Hepatocyte (in vitro differentiated cells): ENCODE results near the gene VCX3A. TPM values are rescaled to one million over a fixed set of nuclear protein-coding genes. Genes with fewer than 3 reads are reported as not detected.
"Not testable (repeated sequence)": the region's sequence is repeated elsewhere in the genome, so short reads cannot be mapped to it uniquely, and the experiment has no call there.

Source experiments
- DNase-seq: peaks from one replicate; pipeline ENCODE4 v3.0.0-alpha.2; 2016; ENCODE audit warnings: low spot score
- H2AFZ ChIP-seq: fragments of 200-600 bp; sonication (generic); 2 replicates; pipeline ENCODE4 v1.6.0; 2016; ENCODE audit warnings: antibody characterized with exemption, mild to moderate bottlenecking
- H3K27ac ChIP-seq: fragments of 200-600 bp; sonication (generic); 2 replicates; pipeline ENCODE4 v1.5.1; 2016; ENCODE audit warnings: mild to moderate bottlenecking
- H3K27me3 ChIP-seq: fragments of 200-600 bp; sonication (generic); 2 replicates; pipeline ENCODE4 v1.6.1; 2016
- H3K36me3 ChIP-seq: fragments of 200-600 bp; sonication (generic); replicated peaks from 2 replicates; pipeline ENCODE4 v1.5.1; 2016; ENCODE audit warnings: low read depth; ENCODE audit not compliant: insufficient read depth
- H3K4me1 ChIP-seq: fragments of 200-600 bp; sonication (generic); 2 replicates; pipeline ENCODE4 v1.5.1; 2016; ENCODE audit warnings: mild to moderate bottlenecking, moderate library complexity; ENCODE audit not compliant: insufficient read depth
- H3K4me2 ChIP-seq: fragments of 200-600 bp; sonication (generic); 2 replicates; pipeline ENCODE4 v1.6.0; 2016
- H3K4me3 ChIP-seq: fragments of 200-600 bp; sonication (generic); 2 replicates; pipeline ENCODE4 v1.5.1; 2016; ENCODE audit warnings: mild to moderate bottlenecking
- H3K79me2 ChIP-seq: fragments of 200-600 bp; sonication (generic); 2 replicates; pipeline ENCODE4 v1.6.0; 2017; ENCODE audit warnings: mild to moderate bottlenecking
- H3K9me2 ChIP-seq: fragments of 200-600 bp; sonication (generic); replicated peaks from 2 replicates; pipeline ENCODE4 v1.6.0; 2017; ENCODE audit warnings: mild to moderate bottlenecking; ENCODE audit not compliant: insufficient read depth
- H3K9me3 ChIP-seq: fragments of 200-600 bp; sonication (generic); 2 replicates; pipeline ENCODE4 v1.5.1; 2016; ENCODE audit warnings: low read depth, mild to moderate bottlenecking
- H4K20me1 ChIP-seq: fragments of 200-600 bp; sonication (generic); 2 replicates; pipeline ENCODE4 v1.6.0; 2016; ENCODE audit warnings: mild to moderate bottlenecking; ENCODE audit not compliant: insufficient read depth, poor library complexity, severe bottlenecking
- CTCF ChIP-seq: fragments of 200-600 bp; sonication (generic); IDR thresholded peaks from 2 replicates; pipeline ENCODE4 v1.5.1; 2016; ENCODE audit warnings: antibody characterized with exemption, mild to moderate bottlenecking; ENCODE audit not compliant: poor library complexity
- EZH2 ChIP-seq: fragments of 200-600 bp; sonication (generic); IDR thresholded peaks from 2 replicates; pipeline ENCODE4 v1.6.1; 2016; ENCODE audit warnings: antibody characterized with exemption, mild to moderate bottlenecking, borderline replicate concordance
- EZH2phosphoT487 ChIP-seq: fragments of 200-600 bp; sonication (generic); IDR thresholded peaks from one replicate; pipeline ENCODE4 v1.6.1; 2018; ENCODE audit warnings: antibody characterized with exemption, mild to moderate bottlenecking, low read depth, moderate library complexity; ENCODE audit not compliant: unreplicated experiment, severe bottlenecking
- WGBS: methylation state at CpG from one replicate; pipeline ENCODE4 v1.1.6; 2016; ENCODE audit warnings: low lambda C conversion rate; ENCODE audit errors: missing lambda C conversion rate; 5-methylcytosine and 5-hydroxymethylcytosine counted together
- polyA plus RNA-seq: library from polyadenylated mRNA; unstranded; fragments of >200 nt; fragmentation: Nextera tagmentation; extraction: Ambion mirVana; gene quantifications from 2 replicates; pipeline ENCODE4 v1.2.1, GENCODE V29; 2016
- total RNA-seq: library from RNA; depleted of rRNA; stranded (reverse); fragments of >200 nt; gene quantifications from 2 replicates; pipeline ENCODE4 v1.2.3, GENCODE V29; 2014

Gene VCX3A
- total RNA-seq (0.53 TPM in 1 of 2 replicates, not detected in the other), polyA plus RNA-seq (not detected in 2 replicates)

GRCh38 chrX:6535018-6535417 is at the start of gene VCX3A:
VCX3A (minus strand) TSS chrX:6535118; CDS start chrX:6534497, 621 bp downstream.
- H3K27me3 ChIP-seq, H3K4me2 ChIP-seq, H3K9me2 ChIP-seq, H3K27ac ChIP-seq, H3K4me1 ChIP-seq, H3K9me3 ChIP-seq, H2AFZ ChIP-seq, H3K36me3 ChIP-seq, DNase-seq, H3K4me3 ChIP-seq, H3K79me2 ChIP-seq, H4K20me1 ChIP-seq: not testable (repeated sequence)
- WGBS, result 71% methylated on average over 1 of the region's 1 CpG

GRCh38 chrX:6574762-6575161 is 39.8 kb upstream of the VCX3A start:
- TF ChIP-seq EZH2 (no peak), EZH2phosphoT487 (no peak), CTCF (no peak)
- H3K9me2 ChIP-seq, result no peaks in the 10 kb centered on the region
- H3K36me3 ChIP-seq, result no peaks in the 10 kb centered on the region
- H3K4me2 ChIP-seq, result no peak overlapping the region
- no peaks in the 10 kb centered on the region for H3K9me3 ChIP-seq
- H2AFZ ChIP-seq, result no peak overlapping the region
- DNase-seq, result no peak
- 72% methylated on average over 5 of the region's 5 CpGs for WGBS
- no peak overlapping the region for H3K27ac ChIP-seq
- H3K4me3 ChIP-seq, result no peak overlapping the region
- H3K79me2 ChIP-seq, result no peaks in the 10 kb centered on the region
- H4K20me1 ChIP-seq, result no peaks in the 10 kb centered on the region
- no peaks in the 10 kb centered on the region for H3K4me1 ChIP-seq
- H3K27me3 ChIP-seq, result no peaks in the 10 kb centered on the region

- H3K79me2 ChIP-seq, result no peaks in the 10 kb centered on the region
- no peaks in the 10 kb centered on the region for H3K27me3 ChIP-seq
- DNase-seq, result no peak
- H2AFZ ChIP-seq, result no peak overlapping the region
- no peak for TF ChIP-seq EZH2phosphoT487
- no peak for TF ChIP-seq EZH2
- TF ChIP-seq CTCF, result no peak
- no peaks in the 10 kb centered on the region for H3K9me3 ChIP-seq
- no peaks in the 10 kb centered on the region for H3K36me3 ChIP-seq
- no peak overlapping the region for H3K4me2 ChIP-seq
- no peaks in the 10 kb centered on the region for H3K9me2 ChIP-seq
- WGBS, result 69% methylated on average over 3 of the region's 3 CpGs
- no peaks in the 10 kb centered on the region for H4K20me1 ChIP-seq
- no peaks in the 10 kb centered on the region for H3K4me1 ChIP-seq
- no peak overlapping the region for H3K4me3 ChIP-seq
- no peak overlapping the region for H3K27ac ChIP-seq
Observed at GRCh38 chrX:6568031-6568430, 33.1 kb upstream of the VCX3A start.

- no peak overlapping the region for H3K4me2 ChIP-seq
- H3K27ac ChIP-seq, result no peak overlapping the region
- H4K20me1 ChIP-seq, result no peaks in the 10 kb centered on the region
- H3K27me3 ChIP-seq, result no peaks in the 10 kb centered on the region
- no peaks in the 10 kb centered on the region for H3K79me2 ChIP-seq
- H3K4me1 ChIP-seq, result no peaks in the 10 kb centered on the region
- TF ChIP-seq EZH2phosphoT487 (no peak), EZH2 (no peak), CTCF (no peak)
- no peak overlapping the region for H3K4me3 ChIP-seq
- no peaks in the 10 kb centered on the region for H3K36me3 ChIP-seq
- no peak overlapping the region for H2AFZ ChIP-seq
- H3K9me3 ChIP-seq, result no peaks in the 10 kb centered on the region
- 82% methylated on average over 5 of the region's 5 CpGs for WGBS
- no peak for DNase-seq
- H3K9me2 ChIP-seq, result no peaks in the 10 kb centered on the region
Observed at GRCh38 chrX:6558979-6559378, 24.1 kb upstream of the VCX3A start.
